Lower leg skin (tissue), 4 donors: ENCODE results near the gene SH3BP5L. TPM values are rescaled to one million over a fixed set of nuclear protein-coding genes. Genes with fewer than 3 reads are reported as not detected.
A peak's percentile ranks its signal among the peaks of the same experiment; 100 is the strongest.
"Not testable (repeated sequence)": the region's sequence is repeated elsewhere in the genome, so short reads cannot be mapped to it uniquely, and the experiment has no call there.

Experiments used
- DNase-seq, 2 donors: peaks; one replicate each; pipeline ENCODE4 v3.0.0-alpha.2; 2019; ENCODE audit warnings: low spot score in 2 of 2
- H3K4me3 ChIP-seq: fragments of 200-600 bp; sonication (generic); 2 replicates; pipeline ENCODE4 v1.5.1; 2017; ENCODE audit warnings: mild to moderate bottlenecking, low read depth; ENCODE audit not compliant: poor library complexity, severe bottlenecking
- POLR2A ChIP-seq, 2 donors: fragments of 450-650 bp; IDR thresholded peaks; one replicate each; pipeline ENCODE4 v1.6.1; 2016 to 2017; ENCODE audit warnings: antibody characterized with exemption in 2 of 2, mild to moderate bottlenecking in 1 of 2, moderate library complexity in 1 of 2
- WGBS, 2 donors: methylation state at CpG; one replicate each; pipeline ENCODE4 v1.1.5; 2018; 5-methylcytosine and 5-hydroxymethylcytosine counted together
- intact Hi-C: fragments of 100-400 bp; cut with DNase I; formaldehyde crosslinking; loops from one replicate; pipeline ENCODE4 v1.15.0; 2023; ENCODE audit warnings: low total_unique reads
- total RNA-seq, 4 donors: library from RNA; depleted of rRNA; stranded (reverse); fragments of >200 nt; gene quantifications; one replicate each; pipeline ENCODE4 v1.1.0, GENCODE V29; 2016
- TF ChIP-seq, protein P1 (sequence below), 3 donors: fragments of 450-650 bp; IDR thresholded peaks; one replicate each; pipeline ENCODE4 v1.5.1; 2016; ENCODE audit warnings: antibody characterized with exemption in 3 of 3, mild to moderate bottlenecking in 3 of 3, moderate library complexity in 2 of 3

SH3BP5L gene
- total RNA-seq, 4 donors from 2014 or later = 31.4 to 45.4 (median 33.9) TPM

DNA sequence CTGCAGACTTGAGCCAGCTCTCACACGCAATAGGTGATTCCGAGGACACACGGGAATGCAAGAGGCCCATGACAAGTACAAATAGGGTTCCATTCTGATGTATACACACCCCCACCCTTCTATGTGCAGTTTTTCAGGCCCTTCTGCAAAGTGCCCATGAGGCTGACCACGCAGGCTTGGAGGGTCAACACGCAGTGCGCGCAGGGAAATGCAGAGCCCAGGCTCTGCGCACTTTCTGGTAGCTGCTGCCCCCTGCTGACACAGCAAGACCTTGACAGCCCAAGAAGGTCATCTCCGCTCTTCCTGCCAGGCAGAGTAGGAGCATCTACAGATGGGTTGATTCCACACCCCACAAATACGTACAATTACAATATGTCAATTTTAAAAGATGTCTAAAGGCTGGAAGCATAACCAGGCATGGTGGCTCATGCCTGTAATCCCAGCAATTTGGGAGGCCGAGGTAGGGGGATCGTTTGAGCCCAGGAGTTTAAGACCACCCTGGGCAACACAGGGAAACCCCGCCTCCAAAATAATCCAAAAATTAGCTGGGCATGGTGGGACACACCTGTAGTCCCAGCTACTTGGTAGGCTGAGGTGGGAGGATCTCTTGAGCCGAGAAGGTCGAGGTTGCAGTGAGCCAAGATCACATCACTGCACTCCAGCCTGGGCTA lies 18.5 kb downstream of the SH3BP5L start:
- 49 to 71% methylated on average over 15 of the region's 15 CpGs for WGBS, 2 donors
- H3K4me3 ChIP-seq = no peak overlapping the region
- TF ChIP-seq POLR2A (IDR thresholded peaks at IDR 0.05) = no peak
- TF ChIP-seq, protein P1, sequence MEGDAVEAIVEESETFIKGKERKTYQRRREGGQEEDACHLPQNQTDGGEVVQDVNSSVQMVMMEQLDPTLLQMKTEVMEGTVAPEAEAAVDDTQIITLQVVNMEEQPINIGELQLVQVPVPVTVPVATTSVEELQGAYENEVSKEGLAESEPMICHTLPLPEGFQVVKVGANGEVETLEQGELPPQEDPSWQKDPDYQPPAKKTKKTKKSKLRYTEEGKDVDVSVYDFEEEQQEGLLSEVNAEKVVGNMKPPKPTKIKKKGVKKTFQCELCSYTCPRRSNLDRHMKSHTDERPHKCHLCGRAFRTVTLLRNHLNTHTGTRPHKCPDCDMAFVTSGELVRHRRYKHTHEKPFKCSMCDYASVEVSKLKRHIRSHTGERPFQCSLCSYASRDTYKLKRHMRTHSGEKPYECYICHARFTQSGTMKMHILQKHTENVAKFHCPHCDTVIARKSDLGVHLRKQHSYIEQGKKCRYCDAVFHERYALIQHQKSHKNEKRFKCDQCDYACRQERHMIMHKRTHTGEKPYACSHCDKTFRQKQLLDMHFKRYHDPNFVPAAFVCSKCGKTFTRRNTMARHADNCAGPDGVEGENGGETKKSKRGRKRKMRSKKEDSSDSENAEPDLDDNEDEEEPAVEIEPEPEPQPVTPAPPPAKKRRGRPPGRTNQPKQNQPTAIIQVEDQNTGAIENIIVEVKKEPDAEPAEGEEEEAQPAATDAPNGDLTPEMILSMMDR (IDR thresholded peaks at IDR 0.05) = no peak
- DNase-seq = peak in 1 of 2 donors; percentile 84
- intact Hi-C loops = loop anchor here (5.0 kb wide), 1 partner anchor 185 kb away; no protein-coding TSS in a partner anchor

- WGBS, 2 donors = 82 to 96% methylated on average over 1 of the region's 1 CpG
- intact Hi-C loops = loop anchor here (5.0 kb wide), 1 partner anchor 184 kb away; no protein-coding TSS in a partner anchor
- DNase-seq = peak in 1 of 2 donors; percentile 45
- H3K4me3 ChIP-seq = no peak overlapping the region
- TF ChIP-seq, protein P1 (IDR thresholded peaks at IDR 0.05) = no peak
- TF ChIP-seq POLR2A (IDR thresholded peaks at IDR 0.05) = no peak
These were observed 19.8 kb downstream of the SH3BP5L start for GRCh38 chr1:248805876-248806275.

GRCh38 chr1:248804771-248805681 lies 20.7 kb downstream of the SH3BP5L start:
- 74 to 83% methylated on average over 10 of the region's 10 CpGs for WGBS, 2 donors
- no peak overlapping the region for H3K4me3 ChIP-seq
- intact Hi-C loops = loop anchor here (5.0 kb wide), 1 partner anchor 183 kb away; no protein-coding TSS in a partner anchor
- TF ChIP-seq, protein P1 (IDR thresholded peaks at IDR 0.05) = no peak
- DNase-seq = peak in 1 of 2 donors; percentile 68

GRCh38 chr1:248803501-248803900 lies 22.2 kb downstream of the SH3BP5L start:
- intact Hi-C loops, H3K4me3 ChIP-seq: not testable (repeated sequence)

DNA sequence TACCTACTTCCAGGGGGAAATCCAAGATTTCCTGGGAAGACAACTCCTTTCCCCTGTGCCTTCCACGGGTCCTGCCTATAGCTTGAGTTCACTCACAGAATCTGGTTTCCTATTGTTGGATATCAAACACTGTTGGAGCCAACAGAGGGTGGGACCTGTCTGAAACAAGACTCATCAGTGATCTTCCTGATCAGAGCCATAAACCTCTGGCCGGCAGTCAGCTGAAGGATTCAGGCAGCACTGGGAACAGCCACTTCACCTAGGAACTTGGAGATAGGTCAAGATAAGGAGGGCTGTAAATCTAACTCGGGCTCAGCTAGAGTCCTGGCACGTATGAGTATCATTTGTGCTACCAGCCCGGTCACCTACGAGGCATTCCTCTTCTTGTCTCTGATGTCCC lies 23.3 kb downstream of the SH3BP5L start:
- 67 to 73% methylated on average over 6 of the region's 6 CpGs for WGBS, 2 donors
- intact Hi-C loops = no loop called here
- no peak overlapping the region for H3K4me3 ChIP-seq
- DNase-seq = peak in 1 of 2 donors; percentile 15
- no peak for TF ChIP-seq POLR2A (IDR thresholded peaks at IDR 0.05)
- TF ChIP-seq, protein P1 (IDR thresholded peaks at IDR 0.05) = no peak

More at GRCh38 chr1:248803501-248803900, 22.2 kb downstream of the SH3BP5L start:
- peak in 1 of 2 donors; percentile 52 for DNase-seq
- WGBS, 2 donors = 87% methylated on average over 15 of the region's 15 CpGs

DNA sequence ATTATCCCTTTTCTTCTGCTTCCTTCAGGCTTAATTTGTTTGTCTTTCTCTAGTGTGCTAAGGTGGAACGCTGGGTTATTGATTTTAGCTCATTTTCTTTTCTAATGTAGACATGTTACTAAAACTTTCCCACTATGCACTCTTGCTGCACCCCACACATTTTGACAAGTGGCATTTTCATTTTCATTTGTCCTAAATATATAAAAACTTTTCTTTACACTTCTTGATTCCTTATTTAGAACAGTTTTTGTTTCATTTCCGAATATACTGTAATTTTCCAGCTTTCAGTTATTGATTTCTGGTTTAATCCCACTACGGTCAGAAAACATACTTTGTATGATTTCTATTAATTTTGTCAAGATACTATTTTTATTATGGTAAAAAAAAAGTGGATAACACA lies 25.3 kb downstream of the SH3BP5L start:
- WGBS, 2 donors = 72 to 77% methylated on average over 3 of the region's 3 CpGs
- no peak overlapping the region for H3K4me3 ChIP-seq
- no peak for TF ChIP-seq POLR2A (IDR thresholded peaks at IDR 0.05)
- TF ChIP-seq, protein P1 (IDR thresholded peaks at IDR 0.05) = no peak
- intact Hi-C loops = no loop called here
- no peak for DNase-seq
